GM12878 (cell line): Measurements from ENCODE around the gene FXYD3. TPM values are rescaled to one million over a fixed set of nuclear protein-coding genes. Genes with fewer than 3 reads are reported as not detected.

Experiments used
- ATAC-seq: fragments of 200-7000 bp; cut with Tn5 transposase; 3 replicates; pipeline ENCODE4 v1.9.1; 2020; ENCODE audit warnings: mild to moderate bottlenecking, moderate library complexity
- BruUV-seq: library from RNA; stranded (reverse); fragments of 400-500 nt; replicated peaks from 2 replicates; lab custom pipeline; 2021; lab: Mats Ljungman, UMichigan
- CTCF ChIA-PET: fragments of 300-600 bp; sonication (Branson Sonifier 250); formaldehyde crosslinking; extraction: SDS; loops from one replicate; lab custom pipeline; 2021; ENCODE audit warnings: inconsistent platforms; lab: Yijun Ruan, JAX
- POLR2A ChIA-PET: fragments of 350-600 bp; formaldehyde crosslinking; extraction: SDS; loops from one replicate; lab custom pipeline; 2021; ENCODE audit warnings: inconsistent platforms; lab: Charles Lee
- RAD21 ChIA-PET: fragments of 300-600 bp; sonication (Branson Sonifier 250); formaldehyde crosslinking; loops from one replicate; lab custom pipeline; 2023; ENCODE audit warnings: antibody characterized with exemption; ENCODE audit not compliant: unreplicated experiment; lab: Charles Lee
- SMC1A ChIA-PET: fragments of 300-600 bp; sonication (Branson Sonifier 250); formaldehyde crosslinking; loops from one replicate; lab custom pipeline; 2023; ENCODE audit not compliant: unreplicated experiment, uncharacterized antibody; lab: Charles Lee
- DNase-seq: peaks from one replicate; pipeline ENCODE4 v3.0.0-alpha.2; 2011; ENCODE audit warnings: low read depth, low spot score
- FAIRE-seq: peaks from 3 replicates; lab custom pipeline; 2011; peaks lifted over from hg19 to GRCh38; lab: Jason Lieb, UNC
- H2AFZ ChIP-seq: 2 replicates; pipeline ENCODE4 v1.6.0; 2011; ENCODE audit warnings: low read depth, low read length, control low read depth; ENCODE audit not compliant: control insufficient read depth
- H3K27ac ChIP-seq: 2 replicates; pipeline ENCODE4 v1.5.1; 2011; ENCODE audit warnings: control low read depth; ENCODE audit not compliant: control insufficient read depth, insufficient read depth
- H3K27me3 ChIP-seq, 2 experiments: replicated peaks in 1 of 2; 2 replicates each; pipeline versions ENCODE4 v1.6.0 to v1.6.1; 2011; ENCODE audit warnings: low read length in 1 of 2; ENCODE audit not compliant: control insufficient read depth in 2 of 2, insufficient read depth in 2 of 2
- H3K36me3 ChIP-seq, 2 experiments: 2 replicates each; pipeline ENCODE4 v1.5.1; 2011; ENCODE audit warnings: low read length in 1 of 2; ENCODE audit not compliant: control insufficient read depth in 2 of 2, insufficient read depth in 2 of 2
- H3K4me1 ChIP-seq: 2 replicates; pipeline ENCODE4 v1.6.1; 2011; ENCODE audit warnings: mild to moderate bottlenecking, low read length, moderate library complexity, mixed read lengths; ENCODE audit not compliant: control insufficient read depth, insufficient read depth
- H3K4me2 ChIP-seq: 2 replicates; pipeline ENCODE4 v1.6.0; 2011; ENCODE audit warnings: control low read depth; ENCODE audit not compliant: control insufficient read depth, insufficient read depth
- H3K4me3 ChIP-seq: fragments of 200-600 bp; sonication (generic); 2 replicates; pipeline ENCODE4 v1.5.1; 2016
- H3K79me2 ChIP-seq: 2 replicates; pipeline ENCODE4 v1.6.0; 2011; ENCODE audit warnings: low read length; ENCODE audit not compliant: control insufficient read depth, insufficient read depth
- H3K9ac ChIP-seq: 2 replicates; pipeline ENCODE4 v1.8.0; 2011; ENCODE audit warnings: low read length, control low read depth, mixed read lengths; ENCODE audit not compliant: control insufficient read depth, insufficient read depth
- H3K9me3 ChIP-seq: replicated peaks from 3 replicates; pipeline ENCODE4 v1.5.1; 2011; ENCODE audit warnings: mild to moderate bottlenecking, low read length; ENCODE audit not compliant: control insufficient read depth, insufficient read depth
- H4K20me1 ChIP-seq: 2 replicates; pipeline ENCODE4 v1.6.0; 2011; ENCODE audit not compliant: control insufficient read depth, insufficient read depth
- HDAC2 ChIP-seq: fragments of 200-600 bp; sonication (generic); IDR thresholded peaks from 2 replicates; pipeline ENCODE4 v1.6.1; 2017
- HDGF ChIP-seq: fragments of 450-650 bp; IDR thresholded peaks from 2 replicates; pipeline ENCODE4 v1.6.1; 2016; ENCODE audit warnings: antibody characterized with exemption
- KLF5 ChIP-seq: fragments of 450-650 bp; IDR thresholded peaks from 2 replicates; pipeline ENCODE4 v1.6.1; 2014; ENCODE audit warnings: mild to moderate bottlenecking; ENCODE audit not compliant: partially characterized antibody
- NFXL1 ChIP-seq: fragments of 450-650 bp; IDR thresholded peaks from 2 replicates; pipeline ENCODE4 v1.6.1; 2017; ENCODE audit warnings: antibody characterized with exemption, mild to moderate bottlenecking, borderline replicate concordance
- NRF1 ChIP-seq: conservative IDR thresholded peaks from 2 replicates; pipeline ENCODE4 v1.6.1; 2011; ENCODE audit warnings: mild to moderate bottlenecking, low read depth, low read length, improper control_type of control experiment
- RB1 ChIP-seq: fragments of 450-650 bp; formaldehyde crosslinking; IDR thresholded peaks from 2 replicates; pipeline ENCODE4 v1.6.1; 2017; ENCODE audit warnings: mild to moderate bottlenecking, borderline replicate concordance
- TARDBP ChIP-seq: IDR thresholded peaks from 2 replicates; pipeline ENCODE4 v1.6.1; 2016; ENCODE audit warnings: borderline replicate concordance
- YY1 ChIP-seq: IDR thresholded peaks from 2 replicates; pipeline ENCODE4 v1.6.1; 2011; ENCODE audit warnings: low read depth, mild to moderate bottlenecking, low read length
- WGBS: methylation state at CpG from one replicate; pipeline ENCODE4 v1.1.6; 2016; ENCODE audit warnings: low lambda C conversion rate; ENCODE audit not compliant: insufficient replicate concordance, insufficient coverage; ENCODE audit errors: missing lambda C conversion rate; 5-methylcytosine and 5-hydroxymethylcytosine counted together
- in situ Hi-C: fragments of 300-500 bp; cut with MboI; formaldehyde crosslinking; loops from 9 replicates; pipeline ENCODE4 v1.14.3; 2018; ENCODE audit warnings: mixed read lengths
- intact Hi-C: fragments of 100-400 bp; cut with micrococcal nuclease; formaldehyde crosslinking; loops from one replicate; pipeline ENCODE4 v1.14.2; 2022; ENCODE audit not compliant: unreplicated experiment
- polyA plus RNA-seq, 11 experiments: library from polyadenylated mRNA; depleted of rRNA in 4 of 11; unstranded in 6 of 11; stranded (reverse) in 5 of 11; fragments of >200 nt; fragmentation: Nextera tagmentation in 4 of 11; fragmentation: Illumina TruSeq in 1 of 11; extraction: Ambion mirVana in 4 of 11; extraction: Trizol in 1 of 11; gene quantifications; 1 replicate in 1 of 11; 2 replicates in 10 of 11; pipeline versions ENCODE4 v1.2.1 to v1.2.3, GENCODE V29; 2011 to 2016; ENCODE audit warnings: inconsistent platforms in 2 of 11, missing spikeins in 2 of 11, low read depth in 1 of 11
- total RNA-seq, 4 experiments: library from RNA; depleted of rRNA in 3 of 4; stranded (reverse); fragments of >200 nt in 3 of 4; fragmentation: Illumina TruSeq in 1 of 4; extraction: Trizol in 1 of 4; gene quantifications; 2 replicates each; pipeline versions ENCODE4 v1.2.1 to v1.2.3, GENCODE V29; 2013 to 2021

Gene FXYD3
- total and polyA plus RNA-seq, 10 of the 15 experiments (the other 5 are each of a cell fraction or from before 2014, with no cell fraction given), result 0.09 to 0.44 TPM; not detected in 8

DNA sequence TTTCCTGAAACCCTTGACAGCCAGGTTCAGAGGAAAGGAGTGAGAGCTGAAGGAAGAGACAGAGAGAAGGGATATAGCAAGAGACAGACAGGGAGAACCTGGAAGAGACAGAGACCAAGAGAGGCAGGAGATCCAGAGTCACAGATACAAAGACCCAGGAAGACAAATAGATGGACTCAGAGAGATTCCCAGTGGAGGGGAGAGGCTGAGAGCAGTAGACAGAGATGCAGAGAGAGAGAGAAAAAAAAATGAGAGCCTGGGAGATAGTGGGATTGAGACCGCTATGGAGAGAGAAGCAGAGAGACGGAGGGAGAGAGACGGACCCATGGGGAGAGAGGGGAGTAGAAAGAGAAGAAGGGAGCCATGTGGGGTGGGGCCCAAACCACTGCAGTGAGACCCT is 28.2 kb downstream of the FXYD3 start:
- RAD21 ChIA-PET, result interaction anchor here (2.7 kb wide), 1 partner anchor 72 kb away, joined by 17 read pairs; no protein-coding TSS in a partner anchor
- in situ Hi-C loops, result no loop called here
- H3K27me3 ChIP-seq, result peaks cover 2 to 5% of the 10 kb centered on the region in 2 experiments; a peak in 2 of 4 replicates
- H2AFZ ChIP-seq, result no peak overlapping the region
- no peak for DNase-seq
- H3K27ac ChIP-seq, result no peak overlapping the region
- no peak for FAIRE-seq
- intact Hi-C loops, result loop anchor here (5.0 kb wide), 1 partner anchor 103 kb away; the partner anchor contains the start of gene LSR
- 63% methylated on average over 3 of the region's 3 CpGs for WGBS
- TF ChIP-seq HDGF (no peak), RB1 (no peak), YY1 (no peak), NRF1 (no peak), KLF5 (no peak)
- SMC1A ChIA-PET, result interaction anchor here (0.6 kb wide), 1 partner anchor 40 kb away, joined by 3 read pairs; no protein-coding TSS in a partner anchor
- H3K36me3 ChIP-seq, result no peaks in the 10 kb centered on the region
- H3K9ac ChIP-seq, result no peak overlapping the region
- POLR2A ChIA-PET, result no interaction called here
- ATAC-seq, result no peak
- peaks cover 13% of the 10 kb centered on the region for H3K4me1 ChIP-seq
- no peak overlapping the region for H3K4me2 ChIP-seq
- no peaks in the 10 kb centered on the region for H3K79me2 ChIP-seq
- no peaks in the 10 kb centered on the region for H4K20me1 ChIP-seq
- CTCF ChIA-PET, result interaction anchor here (3.3 kb wide), 1 partner anchor 10 kb away, joined by 26 read pairs; the partner anchor contains the start of gene FXYD5
- no peak overlapping the region for H3K4me3 ChIP-seq
- no peaks in the 10 kb centered on the region for H3K9me3 ChIP-seq
- no TSS peak for BruUV-seq

DNA sequence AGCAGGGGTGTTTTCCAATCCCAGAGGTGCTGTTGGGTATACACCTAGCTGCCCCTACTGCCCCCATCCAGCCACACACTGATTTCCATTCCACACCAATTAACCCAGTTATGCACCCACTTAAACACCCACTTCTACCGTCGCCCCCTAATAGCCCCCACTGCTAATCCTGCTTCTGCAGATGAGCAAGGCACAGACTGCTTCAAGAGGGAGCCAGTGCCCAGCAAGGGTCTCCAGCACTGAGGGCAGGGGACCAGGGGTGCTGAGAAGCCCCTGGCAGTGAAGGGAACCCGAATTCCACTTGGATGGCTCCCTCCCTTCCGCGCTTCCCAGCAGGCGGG is 28.6 kb downstream of the FXYD3 start:
- Histone ChIP-seq H4K20me1 (no peaks in the 10 kb centered on the region), H3K27me3 (peaks cover 2 to 5% of the 10 kb centered on the region in 2 experiments; a peak in 2 of 4 replicates), H3K4me2 (no peak overlapping the region), H3K36me3 (no peaks in the 10 kb centered on the region), H3K9ac (no peak overlapping the region), H3K4me3 (no peak overlapping the region), H3K27ac (no peak overlapping the region), H3K9me3 (no peaks in the 10 kb centered on the region), H3K4me1 (peaks cover 13% of the 10 kb centered on the region), H3K79me2 (no peaks in the 10 kb centered on the region), H2AFZ (no peak overlapping the region)
- no TSS peak for BruUV-seq
- intact Hi-C loops (loop anchor here (5.0 kb wide), 1 partner anchor 103 kb away; the partner anchor contains the start of gene LSR), in situ Hi-C loops (no loop called here)
- FAIRE-seq (no peak), DNase-seq (no peak), ATAC-seq (no peak)
- ChIA-PET SMC1A (no interaction called here), POLR2A (no interaction called here), CTCF (interaction anchor here (1.7 to 3.3 kb wide), 3 partner anchors 10 to 30 kb away, joined by 4 to 26 read pairs (median 6); partner anchors contain the start of gene FXYD5), RAD21 (no interaction called here)
- 25% methylated on average over 3 of the region's 6 CpGs for WGBS
- TF ChIP-seq TARDBP, result no peak
- no peak for TF ChIP-seq NFXL1
- TF ChIP-seq HDAC2, result no peak
